ENCODE measurements around the gene CELF5.

- TF ChIP-seq CTCF (conservative IDR thresholded peaks at IDR 0.05; ENCODE audit: low read length) (no peak), EZH2phosphoT487 (IDR thresholded peaks at IDR 0.05; ENCODE audit: borderline replicate concordance, low read depth, low read length) (no peak)
These were observed 43.9 kb downstream of the CELF5 start for GRCh38 chr19:3268326-3268725.

Measured in OCI-LY7 (cell line).